ENCODE measurements around the gene RNF31.

GRCh38 chr14:24131549-24131966 lies 15.7 kb upstream of the RNF31 start:
- TF ChIP-seq CTCF (IDR thresholded peaks at IDR 0.05) (no peak), POLR2A (IDR thresholded peaks at IDR 0.05) (no peak), POLR2AphosphoS5 (IDR thresholded peaks at IDR 0.05) (no peak)
